Suppressor macrophage (primary cell): ENCODE measurements around the gene GP5.

Source experiments
- DNase-seq, 4 experiments: peaks; one replicate each; pipeline ENCODE4 v3.0.0-alpha.2; 2020 to 2022

GP5 gene

GRCh38 chr3:194346621-194347020 is 52.4 kb downstream of the GP5 start:
- peak in 2 of 4 experiments; percentile 30 to 33 for DNase-seq

GRCh38 chr3:194346035-194346434 is 53.0 kb downstream of the GP5 start:
- DNase-seq, result no peak
